Smooth muscle cell (in vitro differentiated cells): ENCODE results near the gene EIF1B. TPM values are rescaled to one million over a fixed set of nuclear protein-coding genes. Genes with fewer than 3 reads are reported as not detected.
A peak's percentile ranks its signal among the peaks of the same experiment; 100 is the strongest.

Experiments used
- DNase-seq: peaks from one replicate; lab custom pipeline; 2025; ENCODE audit not compliant: unreplicated experiment; lab: John Stamatoyannopoulos, UW
- H2AFZ ChIP-seq: fragments of 200-600 bp; sonication (generic); 2 replicates; pipeline ENCODE4 v1.6.0; 2016; ENCODE audit warnings: antibody characterized with exemption, low read depth, mild to moderate bottlenecking
- H3F3A ChIP-seq: fragments of 200-600 bp; sonication (generic); 2 replicates; pipeline ENCODE4 v1.6.0; 2017; ENCODE audit warnings: antibody characterized with exemption, low read depth
- H3K27ac ChIP-seq: fragments of 200-600 bp; sonication (generic); 2 replicates; pipeline ENCODE4 v1.5.1; 2016; ENCODE audit warnings: low read depth, mild to moderate bottlenecking
- H3K27me3 ChIP-seq: fragments of 200-600 bp; sonication (generic); 2 replicates; pipeline ENCODE4 v1.6.1; 2016; ENCODE audit warnings: low read depth, mild to moderate bottlenecking
- H3K36me3 ChIP-seq: fragments of 200-600 bp; sonication (generic); 2 replicates; pipeline ENCODE4 v1.5.1; 2016; ENCODE audit warnings: low read depth
- H3K4me1 ChIP-seq: fragments of 200-600 bp; sonication (generic); 2 replicates; pipeline ENCODE4 v1.5.1; 2016; ENCODE audit warnings: low read depth
- H3K4me2 ChIP-seq: fragments of 200-600 bp; sonication (generic); 2 replicates; pipeline ENCODE4 v1.6.0; 2016; ENCODE audit warnings: mild to moderate bottlenecking
- H3K4me3 ChIP-seq: fragments of 200-600 bp; sonication (generic); 2 replicates; pipeline ENCODE4 v1.5.1; 2016; ENCODE audit warnings: mild to moderate bottlenecking
- H3K79me2 ChIP-seq: fragments of 200-600 bp; sonication (generic); 2 replicates; pipeline ENCODE4 v1.6.0; 2016; ENCODE audit warnings: low read depth, mild to moderate bottlenecking
- H3K9ac ChIP-seq: fragments of 200-600 bp; sonication (generic); 2 replicates; pipeline ENCODE4 v1.6.0; 2016; ENCODE audit warnings: low read depth
- H3K9me3 ChIP-seq: fragments of 200-600 bp; sonication (generic); replicated peaks from 2 replicates; pipeline ENCODE4 v1.5.1; 2016; ENCODE audit warnings: low read depth
- H4K20me1 ChIP-seq: fragments of 200-600 bp; sonication (generic); 2 replicates; pipeline ENCODE4 v1.6.0; 2016; ENCODE audit warnings: low read depth
- CTCF ChIP-seq: fragments of 200-600 bp; sonication (generic); IDR thresholded peaks from 2 replicates; pipeline ENCODE4 v1.5.1; 2017; ENCODE audit warnings: borderline replicate concordance, mild to moderate bottlenecking, antibody characterized with exemption; ENCODE audit not compliant: insufficient read depth, poor library complexity, severe bottlenecking
- WGBS: methylation state at CpG from one replicate; pipeline ENCODE4 v1.1.7; 2016; ENCODE audit warnings: low lambda C conversion rate; 5-methylcytosine and 5-hydroxymethylcytosine counted together
- polyA plus RNA-seq: library from polyadenylated mRNA; unstranded; fragments of >200 nt; fragmentation: Nextera tagmentation; extraction: Ambion mirVana; gene quantifications from 2 replicates; pipeline ENCODE4 v1.2.1, GENCODE V29; 2016
- total RNA-seq: library from RNA; depleted of rRNA; stranded (reverse); fragments of >200 nt; gene quantifications from 2 replicates; pipeline ENCODE4 v1.2.3, GENCODE V29; 2014

Gene EIF1B
- total and polyA plus RNA-seq, 2 experiments from 2014 or later, result 46.8 to 87.7 TPM

- peaks cover 18% of the 10 kb centered on the region for H3K79me2 ChIP-seq
- TF ChIP-seq CTCF, result no peak
- no peak overlapping the region for H3K4me3 ChIP-seq
- DNase-seq, result no peak
- H3K9ac ChIP-seq, result no peak overlapping the region
- no peaks in the 10 kb centered on the region for H3K9me3 ChIP-seq
- no peak overlapping the region for H3K4me2 ChIP-seq
- H3K4me1 ChIP-seq, result peaks cover 13% of the 10 kb centered on the region
- peaks cover 9% of the 10 kb centered on the region for H3F3A ChIP-seq
- H3K27me3 ChIP-seq, result no peaks in the 10 kb centered on the region
- no peak overlapping the region for H3K27ac ChIP-seq
- no peaks in the 10 kb centered on the region for H4K20me1 ChIP-seq
- no peak overlapping the region for H2AFZ ChIP-seq
- H3K36me3 ChIP-seq, result peaks cover 5% of the 10 kb centered on the region
- WGBS, result 91% methylated on average over 8 of the region's 8 CpGs
Measured at GRCh38 chr3:40313975-40314860, 4.7 kb downstream of the EIF1B start.

DNA sequence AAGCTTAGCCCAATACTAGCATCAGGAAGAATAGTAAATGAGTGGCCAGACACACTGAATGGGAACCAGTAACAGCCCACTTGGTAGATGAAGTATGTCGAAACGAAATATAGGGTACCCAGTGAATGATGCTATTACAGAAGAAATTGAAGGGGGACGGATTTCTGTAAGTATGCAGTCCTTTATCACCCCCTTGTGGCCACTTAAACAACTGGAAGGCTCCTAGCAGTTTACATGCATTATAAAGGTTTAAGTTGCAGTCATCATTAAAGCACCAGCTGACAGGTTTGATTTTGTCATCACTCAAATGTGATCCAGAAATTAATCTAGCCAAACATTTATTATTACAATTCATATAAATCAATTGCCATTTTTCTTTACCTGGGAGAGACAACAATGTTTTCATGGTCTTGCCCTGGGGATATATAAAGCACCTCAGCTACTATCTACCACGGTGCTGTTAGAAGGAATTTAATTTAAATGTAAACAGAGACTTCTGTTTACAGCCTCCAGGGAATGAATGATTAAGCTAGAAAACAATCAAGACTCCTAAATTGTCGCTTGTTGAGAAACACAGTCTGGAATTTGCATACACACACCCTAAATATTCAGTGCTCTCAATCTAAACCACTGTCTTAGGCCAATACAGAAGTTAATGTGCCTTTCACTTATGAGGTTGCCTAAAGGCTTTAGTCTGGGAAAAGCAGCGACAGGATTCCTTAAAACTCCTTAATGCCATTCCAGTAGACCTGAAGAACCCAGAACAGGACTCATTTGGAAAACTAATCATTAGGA, 7.8 kb downstream of the EIF1B start:
- DNase-seq, result no peak
- Histone ChIP-seq H3K27ac (no peak overlapping the region), H3K4me2 (no peak overlapping the region), H4K20me1 (no peaks in the 10 kb centered on the region), H3K79me2 (no peaks in the 10 kb centered on the region), H3F3A (peaks cover 5% of the 10 kb centered on the region), H3K27me3 (no peaks in the 10 kb centered on the region), H3K4me3 (no peak overlapping the region), H3K36me3 (peaks cover 4% of the 10 kb centered on the region), H3K9me3 (no peaks in the 10 kb centered on the region), H2AFZ (no peak overlapping the region), H3K9ac (no peak overlapping the region), H3K4me1 (peaks cover under 1% of the 10 kb centered on the region)
- TF ChIP-seq CTCF, result peak; percentile 76
- 26% methylated on average over 6 of the region's 6 CpGs for WGBS

DNA sequence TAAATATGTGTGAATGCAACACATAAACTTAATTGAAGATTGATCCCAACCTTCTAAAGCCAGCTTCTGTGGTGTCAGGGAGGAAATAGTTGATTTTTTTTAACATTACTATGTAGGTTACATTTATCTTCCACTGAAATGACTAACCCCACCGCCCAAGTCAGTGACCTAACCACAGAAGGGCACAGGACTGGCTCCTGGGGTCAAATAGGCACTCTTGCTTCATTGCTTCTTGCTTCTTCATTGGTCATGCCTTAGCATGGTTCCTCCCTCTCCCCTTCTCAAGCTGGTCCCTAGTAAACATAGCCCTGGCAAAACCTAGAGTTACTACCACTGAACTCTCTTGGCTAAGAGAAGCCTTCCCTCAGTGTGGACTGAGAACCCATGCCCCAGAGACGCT, 12.3 kb downstream of the EIF1B start:
- no peak overlapping the region for H3K4me2 ChIP-seq
- 94% methylated on average over 2 of the region's 2 CpGs for WGBS
- no peak overlapping the region for H3K27ac ChIP-seq
- no peak overlapping the region for H2AFZ ChIP-seq
- no peaks in the 10 kb centered on the region for H3K79me2 ChIP-seq
- no peak overlapping the region for H3K9ac ChIP-seq
- H3K4me3 ChIP-seq, result no peak overlapping the region
- H3K36me3 ChIP-seq, result no peaks in the 10 kb centered on the region
- no peaks in the 10 kb centered on the region for H3K27me3 ChIP-seq
- no peak for DNase-seq
- H3F3A ChIP-seq, result no peaks in the 10 kb centered on the region
- TF ChIP-seq CTCF, result no peak
- H4K20me1 ChIP-seq, result no peaks in the 10 kb centered on the region
- no peaks in the 10 kb centered on the region for H3K9me3 ChIP-seq
- no peaks in the 10 kb centered on the region for H3K4me1 ChIP-seq
